ENCODE results near the gene MAD1L1. TPM values are rescaled to one million over a fixed set of nuclear protein-coding genes. Genes with fewer than 3 reads are reported as not detected.

MAD1L1 gene
- total and polyA plus RNA-seq, 2 of the 13 experiments (the other 11 are each of a cell fraction or from before 2014, with no cell fraction given): 17.4 to 64.7 TPM

GRCh38 chr7:2017914-2018568, 214.7 kb downstream of the MAD1L1 start (continued):
- TF ChIP-seq ARID2 (CRISPR knock-in tag; IDR thresholded peaks at IDR 0.05; ENCODE audit: borderline replicate concordance) (no peak), SRY (CRISPR knock-in tag; IDR thresholded peaks at IDR 0.05) (no peak), ZNF143 (CRISPR knock-in tag; IDR thresholded peaks at IDR 0.05) (no peak), ZNF607 (CRISPR knock-in tag; IDR thresholded peaks at IDR 0.05; ENCODE audit: borderline replicate concordance) (no peak), ZNF264 (CRISPR knock-in tag; IDR thresholded peaks at IDR 0.05) (no peak), ETV6 (CRISPR knock-in tag; conservative IDR thresholded peaks at IDR 0.05) (no peak), GPBP1L1 (CRISPR knock-in tag; IDR thresholded peaks at IDR 0.05) (no peak), ZBTB25 (CRISPR knock-in tag; IDR thresholded peaks at IDR 0.05) (no peak), ZBTB3 (CRISPR knock-in tag; IDR thresholded peaks at IDR 0.05; ENCODE audit: borderline replicate concordance, low read depth) (no peak), ZNF263 (CRISPR knock-in tag; IDR thresholded peaks at IDR 0.05) (no peak), ZNF687 (CRISPR knock-in tag; IDR thresholded peaks at IDR 0.05) (peak; percentile 88), ZNF788 (CRISPR knock-in tag; IDR thresholded peaks at IDR 0.05; ENCODE audit: borderline replicate concordance) (peak; percentile 54; the same call in 1 of the 2 replicates), TEAD3 (CRISPR knock-in tag; optimal IDR thresholded peaks at IDR 0.05; ENCODE audit: borderline replicate concordance) (no peak), PRPF4 (IDR thresholded peaks at IDR 0.05; ENCODE audit: low read depth, low read length, poor library complexity, severe bottlenecking) (no peak), ZNF557 (CRISPR knock-in tag; IDR thresholded peaks at IDR 0.05) (no peak), ATF7 (IDR thresholded peaks at IDR 0.05) (no peak), ATF7 (CRISPR knock-in tag; IDR thresholded peaks at IDR 0.05) (no peak), CSRNP1 (CRISPR knock-in tag; IDR thresholded peaks at IDR 0.05) (no peak), MEF2D (CRISPR knock-in tag; IDR thresholded peaks at IDR 0.05) (no peak), MED13 (CRISPR knock-in tag; IDR thresholded peaks at IDR 0.05) (no peak), MTF1 (CRISPR knock-in tag; IDR thresholded peaks at IDR 0.05) (no peak), ZNF704 (CRISPR knock-in tag; IDR thresholded peaks at IDR 0.05; ENCODE audit: borderline replicate concordance) (no peak)

Data from HepG2 (cell line).